GDM1 (cell line): ENCODE results near the gene ELK4.

Source experiments
- DNase-seq: peaks from one replicate; lab custom pipeline; 2025; lab: John Stamatoyannopoulos, UW

Gene ELK4

GRCh38 chr1:205580923-205581180 lies 51.0 kb downstream of the ELK4 start:
- DNase-seq: no peak

GRCh38 chr1:205580140-205580922 lies 51.5 kb downstream of the ELK4 start:
- no peak for DNase-seq

GRCh38 chr1:205579711-205580110 lies 52.1 kb downstream of the ELK4 start:
- DNase-seq: no peak

- no peak for DNase-seq
Observed at GRCh38 chr1:205578780-205579571, 52.8 kb downstream of the ELK4 start.

- no peak for DNase-seq
Observed at GRCh38 chr1:205577874-205578658, 53.7 kb downstream of the ELK4 start.

- no peak for DNase-seq
Observed at GRCh38 chr1:205576805-205577761, 54.7 kb downstream of the ELK4 start.

- no peak for DNase-seq
Observed at GRCh38 chr1:205576011-205576410, 55.8 kb downstream of the ELK4 start.

GRCh38 chr1:205575294-205575885 lies 56.4 kb downstream of the ELK4 start:
- DNase-seq: no peak

GRCh38 chr1:205572421-205572820 lies 59.4 kb downstream of the ELK4 start:
- DNase-seq: no peak

- no peak for DNase-seq
Observed at GRCh38 chr1:205571747-205572146, 60.1 kb downstream of the ELK4 start.

- no peak for DNase-seq
Observed at GRCh38 chr1:205570796-205571537, 60.8 kb downstream of the ELK4 start.

GRCh38 chr1:205570173-205570501 lies 61.7 kb downstream of the ELK4 start:
- DNase-seq: no peak

- no peak for DNase-seq
Observed at GRCh38 chr1:205569411-205570172, 62.2 kb downstream of the ELK4 start.

- DNase-seq: no peak
Observed at GRCh38 chr1:205568469-205569361, 63.1 kb downstream of the ELK4 start.

GRCh38 chr1:205568135-205568468 lies 63.7 kb downstream of the ELK4 start:
- DNase-seq: no peak

GRCh38 chr1:205567716-205568115 lies 64.1 kb downstream of the ELK4 start:
- DNase-seq: no peak

GRCh38 chr1:205565799-205566198 lies 66.0 kb downstream of the ELK4 start:
- DNase-seq: no peak

GRCh38 chr1:205563927-205564441 lies 67.8 kb downstream of the ELK4 start:
- no peak for DNase-seq
